Smooth muscle cell (in vitro differentiated cells): Measurements from ENCODE around the gene PRKAR1B. TPM values are rescaled to one million over a fixed set of nuclear protein-coding genes. Genes with fewer than 3 reads are reported as not detected.

Experiments
- DNase-seq: peaks from one replicate; lab custom pipeline; 2025; ENCODE audit not compliant: unreplicated experiment; lab: John Stamatoyannopoulos, UW
- H2AFZ ChIP-seq: fragments of 200-600 bp; sonication (generic); 2 replicates; pipeline ENCODE4 v1.6.0; 2016; ENCODE audit warnings: antibody characterized with exemption, low read depth, mild to moderate bottlenecking
- H3F3A ChIP-seq: fragments of 200-600 bp; sonication (generic); 2 replicates; pipeline ENCODE4 v1.6.0; 2017; ENCODE audit warnings: antibody characterized with exemption, low read depth
- H3K27ac ChIP-seq: fragments of 200-600 bp; sonication (generic); 2 replicates; pipeline ENCODE4 v1.5.1; 2016; ENCODE audit warnings: low read depth, mild to moderate bottlenecking
- H3K27me3 ChIP-seq: fragments of 200-600 bp; sonication (generic); 2 replicates; pipeline ENCODE4 v1.6.1; 2016; ENCODE audit warnings: low read depth, mild to moderate bottlenecking
- H3K36me3 ChIP-seq: fragments of 200-600 bp; sonication (generic); 2 replicates; pipeline ENCODE4 v1.5.1; 2016; ENCODE audit warnings: low read depth
- H3K4me1 ChIP-seq: fragments of 200-600 bp; sonication (generic); 2 replicates; pipeline ENCODE4 v1.5.1; 2016; ENCODE audit warnings: low read depth
- H3K4me2 ChIP-seq: fragments of 200-600 bp; sonication (generic); 2 replicates; pipeline ENCODE4 v1.6.0; 2016; ENCODE audit warnings: mild to moderate bottlenecking
- H3K4me3 ChIP-seq: fragments of 200-600 bp; sonication (generic); 2 replicates; pipeline ENCODE4 v1.5.1; 2016; ENCODE audit warnings: mild to moderate bottlenecking
- H3K79me2 ChIP-seq: fragments of 200-600 bp; sonication (generic); 2 replicates; pipeline ENCODE4 v1.6.0; 2016; ENCODE audit warnings: low read depth, mild to moderate bottlenecking
- H3K9ac ChIP-seq: fragments of 200-600 bp; sonication (generic); 2 replicates; pipeline ENCODE4 v1.6.0; 2016; ENCODE audit warnings: low read depth
- H3K9me3 ChIP-seq: fragments of 200-600 bp; sonication (generic); replicated peaks from 2 replicates; pipeline ENCODE4 v1.5.1; 2016; ENCODE audit warnings: low read depth
- H4K20me1 ChIP-seq: fragments of 200-600 bp; sonication (generic); 2 replicates; pipeline ENCODE4 v1.6.0; 2016; ENCODE audit warnings: low read depth
- CTCF ChIP-seq: fragments of 200-600 bp; sonication (generic); IDR thresholded peaks from 2 replicates; pipeline ENCODE4 v1.5.1; 2017; ENCODE audit warnings: borderline replicate concordance, mild to moderate bottlenecking, antibody characterized with exemption; ENCODE audit not compliant: insufficient read depth, poor library complexity, severe bottlenecking
- WGBS: methylation state at CpG from one replicate; pipeline ENCODE4 v1.1.7; 2016; ENCODE audit warnings: low lambda C conversion rate; 5-methylcytosine and 5-hydroxymethylcytosine counted together
- polyA plus RNA-seq: library from polyadenylated mRNA; unstranded; fragments of >200 nt; fragmentation: Nextera tagmentation; extraction: Ambion mirVana; gene quantifications from 2 replicates; pipeline ENCODE4 v1.2.1, GENCODE V29; 2016
- total RNA-seq: library from RNA; depleted of rRNA; stranded (reverse); fragments of >200 nt; gene quantifications from 2 replicates; pipeline ENCODE4 v1.2.3, GENCODE V29; 2014

PRKAR1B gene
- total and polyA plus RNA-seq, 2 experiments from 2014 or later: 5.3 to 10.1 TPM

DNA sequence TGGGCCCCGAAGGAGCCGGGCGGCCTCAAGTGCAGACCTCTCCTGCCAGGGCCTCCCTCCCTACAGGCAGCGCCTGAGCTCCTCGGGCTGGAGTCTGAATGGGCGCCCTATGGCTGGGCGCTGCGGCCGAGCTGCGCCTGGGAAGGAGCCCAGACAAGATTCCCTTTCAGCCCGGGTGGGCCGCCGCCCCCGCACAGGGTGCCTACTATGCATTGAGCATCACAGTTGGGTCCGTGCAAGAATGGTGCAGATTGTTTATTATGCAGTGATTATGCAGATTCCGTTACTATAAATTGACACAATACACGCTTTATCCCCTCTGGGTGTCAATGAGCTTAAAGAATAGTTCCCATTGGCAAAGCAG lies 130.3 kb downstream of the PRKAR1B start:
- 97% methylated on average over 17 of the region's 17 CpGs for WGBS
- Histone ChIP-seq H3F3A (no peaks in the 10 kb centered on the region), H3K4me2 (no peak overlapping the region), H3K4me1 (no peaks in the 10 kb centered on the region), H3K9me3 (no peaks in the 10 kb centered on the region), H2AFZ (no peak overlapping the region), H3K9ac (no peak overlapping the region), H4K20me1 (no peaks in the 10 kb centered on the region), H3K27me3 (no peaks in the 10 kb centered on the region), H3K79me2 (no peaks in the 10 kb centered on the region), H3K27ac (no peak overlapping the region), H3K36me3 (no peaks in the 10 kb centered on the region), H3K4me3 (no peak overlapping the region)
- no peak for TF ChIP-seq CTCF
- no peak for DNase-seq

DNA sequence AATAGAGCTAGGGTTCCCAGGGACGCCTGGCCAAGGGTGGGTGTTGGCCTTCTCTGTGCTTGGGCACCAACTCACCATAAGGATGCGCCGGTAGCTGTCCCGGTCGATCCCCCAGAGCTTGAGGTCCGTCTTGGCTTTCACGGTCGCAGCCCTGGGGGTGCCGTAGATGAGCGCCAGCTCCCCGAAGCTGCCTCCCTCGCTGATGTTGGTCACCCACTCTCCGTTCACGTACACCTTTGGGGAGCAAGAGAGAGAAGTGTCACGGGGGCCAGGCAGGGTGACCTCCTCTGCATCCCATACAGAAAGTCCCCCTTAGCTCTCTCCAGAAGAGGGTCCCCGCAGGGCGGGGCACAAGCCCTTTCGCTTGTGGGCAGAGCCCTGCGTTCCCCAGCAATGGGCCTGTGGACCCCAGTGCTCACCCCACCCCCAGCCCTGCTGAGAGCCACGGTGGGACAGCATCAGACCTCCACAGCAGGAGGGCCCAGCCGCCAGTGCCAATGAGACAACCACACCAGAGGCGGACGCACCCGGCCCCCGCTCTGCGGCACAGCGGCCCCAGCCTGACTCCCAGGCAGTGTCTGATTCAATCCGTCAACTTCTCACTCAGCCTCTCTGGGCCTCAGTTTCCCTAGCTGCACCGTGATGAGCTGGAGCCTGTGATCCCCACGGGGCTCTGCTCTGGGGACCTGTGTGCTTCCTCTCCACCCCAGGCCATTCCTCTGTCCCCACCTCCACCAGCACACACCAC lies 130.8 kb downstream of the PRKAR1B start:
- Histone ChIP-seq H3K27me3 (no peaks in the 10 kb centered on the region), H2AFZ (no peak overlapping the region), H3K36me3 (no peaks in the 10 kb centered on the region), H3K9me3 (no peaks in the 10 kb centered on the region), H3K4me1 (no peaks in the 10 kb centered on the region), H3F3A (no peaks in the 10 kb centered on the region), H3K79me2 (no peaks in the 10 kb centered on the region), H3K9ac (no peak overlapping the region), H4K20me1 (no peaks in the 10 kb centered on the region), H3K4me2 (no peak overlapping the region), H3K4me3 (no peak overlapping the region), H3K27ac (no peak overlapping the region)
- no peak for DNase-seq
- TF ChIP-seq CTCF: no peak
- 97% methylated on average over 30 of the region's 30 CpGs for WGBS

- H3F3A ChIP-seq: no peaks in the 10 kb centered on the region
- H4K20me1 ChIP-seq: no peaks in the 10 kb centered on the region
- H3K9me3 ChIP-seq: no peaks in the 10 kb centered on the region
- H2AFZ ChIP-seq: no peak overlapping the region
- TF ChIP-seq CTCF: no peak
- no peak overlapping the region for H3K4me2 ChIP-seq
- H3K27me3 ChIP-seq: no peaks in the 10 kb centered on the region
- no peak overlapping the region for H3K27ac ChIP-seq
- no peaks in the 10 kb centered on the region for H3K79me2 ChIP-seq
- no peaks in the 10 kb centered on the region for H3K36me3 ChIP-seq
- H3K4me1 ChIP-seq: no peaks in the 10 kb centered on the region
- no peak for DNase-seq
- H3K4me3 ChIP-seq: no peak overlapping the region
- no peak overlapping the region for H3K9ac ChIP-seq
- 97% methylated on average over 10 of the region's 10 CpGs for WGBS
These were observed 131.5 kb downstream of the PRKAR1B start for GRCh38 chr7:595621-596010.
